GM12875 (cell line): Measurements from ENCODE around the gene IL31RA.

Experiments
- H3K4me3 ChIP-seq: one replicate; pipeline ENCODE4 v1.5.1; 2011; ENCODE audit warnings: low read depth, low read length, control low read depth
- CTCF ChIP-seq: IDR thresholded peaks from 2 replicates; pipeline ENCODE4 v1.5.1; 2011; ENCODE audit warnings: low read depth, mild to moderate bottlenecking, control low read depth, inconsistent platforms, low read length, moderate library complexity, borderline replicate concordance; ENCODE audit not compliant: insufficient read depth

Gene IL31RA

DNA sequence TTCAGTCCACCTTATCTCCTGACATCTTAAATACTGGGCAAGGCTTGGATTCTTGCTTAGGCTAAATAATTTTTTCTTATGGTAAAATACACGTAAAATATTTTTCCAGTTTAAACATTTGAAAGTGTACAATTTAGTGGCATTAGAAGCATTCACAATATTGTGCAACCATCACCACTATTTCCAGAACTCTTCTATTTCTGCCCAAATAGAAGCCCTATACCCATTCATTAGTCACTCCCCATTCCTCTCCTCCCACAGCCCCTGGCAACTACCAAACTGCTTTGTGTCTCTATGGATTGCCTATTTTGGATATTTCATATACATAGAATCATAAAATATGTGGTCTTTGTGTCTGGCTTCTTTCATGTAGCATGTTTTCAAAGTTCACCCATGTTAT is 57.6 kb downstream of the IL31RA start:
- H3K4me3 ChIP-seq = no peak overlapping the region
- TF ChIP-seq CTCF = no peak

GRCh38 chr5:55911784-55912653 is 60.9 kb downstream of the IL31RA start:
- no peak for TF ChIP-seq CTCF
- no peak overlapping the region for H3K4me3 ChIP-seq

GRCh38 chr5:55913466-55914413 is 62.6 kb downstream of the IL31RA start:
- no peak for TF ChIP-seq CTCF
- no peak overlapping the region for H3K4me3 ChIP-seq

DNA sequence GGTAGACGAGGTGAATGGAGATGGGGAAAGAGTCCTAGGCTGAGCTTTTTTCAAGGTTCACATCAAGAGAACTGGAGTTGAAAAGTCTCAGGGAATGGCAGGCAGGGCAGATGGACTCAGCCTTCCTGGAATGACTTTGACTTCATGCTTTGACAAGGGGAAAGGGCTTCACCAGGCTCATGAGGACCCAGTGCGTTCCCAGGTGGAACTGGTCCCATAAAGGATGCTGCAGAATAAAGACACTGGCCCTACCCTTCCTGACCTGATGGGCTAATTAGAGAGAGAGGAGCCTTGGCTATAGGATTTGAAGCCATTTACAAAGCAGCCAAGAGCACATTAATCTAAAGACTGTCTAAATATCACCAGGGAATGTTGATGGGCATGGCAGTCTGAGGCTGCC is 63.8 kb downstream of the IL31RA start:
- no peak for TF ChIP-seq CTCF
- no peak overlapping the region for H3K4me3 ChIP-seq

- no peak for TF ChIP-seq CTCF
- no peak overlapping the region for H3K4me3 ChIP-seq
These were observed 64.6 kb downstream of the IL31RA start for GRCh38 chr5:55915783-55916182.

DNA sequence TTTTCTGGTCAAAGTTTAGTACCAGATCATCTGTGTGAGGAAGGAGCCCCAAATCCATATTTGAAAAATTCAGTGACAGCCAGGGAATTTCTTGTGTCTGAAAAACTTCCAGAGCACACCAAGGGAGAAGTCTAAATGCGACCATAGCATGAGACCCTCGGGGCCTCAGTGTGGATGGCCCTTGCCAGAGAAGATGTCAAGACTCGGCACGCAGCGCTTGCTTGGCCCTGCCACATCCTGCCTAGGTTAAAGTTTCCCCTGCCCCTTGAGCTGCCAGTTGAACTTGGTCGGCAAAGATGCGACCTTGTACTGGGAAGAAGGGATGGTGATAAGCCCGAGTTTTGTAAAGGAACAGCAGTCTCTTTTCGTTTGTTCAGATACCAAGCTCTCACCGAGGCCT is 65.8 kb downstream of the IL31RA start:
- no peak for TF ChIP-seq CTCF
- H3K4me3 ChIP-seq = no peak overlapping the region
